Upper lobe of right lung (tissue), 1 donor: Measurements from ENCODE around the gene DHRS2. TPM values are rescaled to one million over a fixed set of nuclear protein-coding genes. Genes with fewer than 3 reads are reported as not detected.

Source experiments
- ATAC-seq: fragments of 200-7000 bp; cut with Tn5 transposase; one replicate; pipeline ENCODE4 v1.9.1; 2020; ENCODE audit warnings: mild to moderate bottlenecking, moderate library complexity
- DNase-seq: peaks from one replicate; pipeline ENCODE4 v3.0.0-alpha.2; 2020
- H3K27ac ChIP-seq: fragments of 200-600 bp; one replicate; pipeline ENCODE4 v1.8.0; 2022
- H3K27me3 ChIP-seq: fragments of 200-600 bp; one replicate; pipeline ENCODE4 v1.8.0; 2022; ENCODE audit warnings: mild to moderate bottlenecking
- H3K36me3 ChIP-seq: fragments of 200-600 bp; one replicate; pipeline ENCODE4 v1.8.0; 2022
- H3K4me1 ChIP-seq: fragments of 200-600 bp; one replicate; pipeline ENCODE4 v1.8.0; 2022
- H3K4me3 ChIP-seq: fragments of 200-600 bp; one replicate; pipeline ENCODE4 v1.8.0; 2022; ENCODE audit warnings: mild to moderate bottlenecking
- H3K9me3 ChIP-seq: fragments of 200-600 bp; one replicate; pipeline ENCODE4 v1.8.0; 2022
- intact Hi-C: fragments of 100-400 bp; cut with DNase I; formaldehyde crosslinking; loops from one replicate; pipeline ENCODE4 v1.11.0; 2022
- total RNA-seq: library from RNA; stranded (reverse); fragmentation: NEBNext Ultra II Directional; extraction: Animal tissue kit (Norgen Biotek cat#: 25700); gene quantifications from one replicate; pipeline ENCODE4 v1.2.1, GENCODE V29; 2021
- TF ChIP-seq, protein P1 (sequence below): fragments of 200-600 bp; IDR thresholded peaks from one replicate; pipeline ENCODE4 v1.8.0; 2022; ENCODE audit warnings: antibody characterized with exemption
- donor health status: DM: no; HTN: yes; CAD: no; lungs with severe emphysema.

DHRS2 gene
- total RNA-seq, 1 donor from 2014 or later = 0.61 TPM

DNA sequence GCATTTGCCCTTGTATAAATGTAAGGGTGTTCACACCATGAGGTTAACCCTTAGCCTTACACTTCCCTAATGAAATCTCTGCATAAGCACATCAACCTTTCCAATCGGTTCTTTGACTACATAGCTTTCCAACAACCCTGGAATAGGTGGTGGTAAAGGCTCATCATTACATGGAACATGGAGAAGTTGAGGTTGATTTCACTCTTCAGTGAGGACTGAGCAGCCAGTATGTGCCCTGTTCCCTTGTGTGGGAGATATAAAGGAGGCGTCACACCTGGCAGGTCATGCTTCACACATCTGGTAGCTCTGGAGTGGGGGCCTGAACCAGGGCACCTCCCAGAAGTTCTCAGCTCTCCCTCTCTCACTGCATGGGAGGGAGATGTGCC, 35.8 kb upstream of the DHRS2 start:
- Histone ChIP-seq H3K9me3 (no peaks in the 10 kb centered on the region), H3K4me1 (no peaks in the 10 kb centered on the region), H3K4me3 (no peak overlapping the region), H3K27ac (no peak overlapping the region), H3K27me3 (no peaks in the 10 kb centered on the region), H3K36me3 (no peaks in the 10 kb centered on the region)
- ATAC-seq (no peak), DNase-seq (no peak)
- TF ChIP-seq, protein P1, sequence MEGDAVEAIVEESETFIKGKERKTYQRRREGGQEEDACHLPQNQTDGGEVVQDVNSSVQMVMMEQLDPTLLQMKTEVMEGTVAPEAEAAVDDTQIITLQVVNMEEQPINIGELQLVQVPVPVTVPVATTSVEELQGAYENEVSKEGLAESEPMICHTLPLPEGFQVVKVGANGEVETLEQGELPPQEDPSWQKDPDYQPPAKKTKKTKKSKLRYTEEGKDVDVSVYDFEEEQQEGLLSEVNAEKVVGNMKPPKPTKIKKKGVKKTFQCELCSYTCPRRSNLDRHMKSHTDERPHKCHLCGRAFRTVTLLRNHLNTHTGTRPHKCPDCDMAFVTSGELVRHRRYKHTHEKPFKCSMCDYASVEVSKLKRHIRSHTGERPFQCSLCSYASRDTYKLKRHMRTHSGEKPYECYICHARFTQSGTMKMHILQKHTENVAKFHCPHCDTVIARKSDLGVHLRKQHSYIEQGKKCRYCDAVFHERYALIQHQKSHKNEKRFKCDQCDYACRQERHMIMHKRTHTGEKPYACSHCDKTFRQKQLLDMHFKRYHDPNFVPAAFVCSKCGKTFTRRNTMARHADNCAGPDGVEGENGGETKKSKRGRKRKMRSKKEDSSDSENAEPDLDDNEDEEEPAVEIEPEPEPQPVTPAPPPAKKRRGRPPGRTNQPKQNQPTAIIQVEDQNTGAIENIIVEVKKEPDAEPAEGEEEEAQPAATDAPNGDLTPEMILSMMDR = no peak
- intact Hi-C loops = no loop called here

- TF ChIP-seq, protein P1 = no peak
- intact Hi-C loops = no loop called here
- DNase-seq (no peak), ATAC-seq (no peak)
- no peaks in the 10 kb centered on the region for H3K4me1 ChIP-seq
- H3K9me3 ChIP-seq = no peaks in the 10 kb centered on the region
- H3K4me3 ChIP-seq = no peak overlapping the region
- no peaks in the 10 kb centered on the region for H3K27me3 ChIP-seq
- H3K36me3 ChIP-seq = no peaks in the 10 kb centered on the region
- H3K27ac ChIP-seq = no peak overlapping the region
Measured at GRCh38 chr14:23600806-23601205, 35.4 kb upstream of the DHRS2 start.

DNA sequence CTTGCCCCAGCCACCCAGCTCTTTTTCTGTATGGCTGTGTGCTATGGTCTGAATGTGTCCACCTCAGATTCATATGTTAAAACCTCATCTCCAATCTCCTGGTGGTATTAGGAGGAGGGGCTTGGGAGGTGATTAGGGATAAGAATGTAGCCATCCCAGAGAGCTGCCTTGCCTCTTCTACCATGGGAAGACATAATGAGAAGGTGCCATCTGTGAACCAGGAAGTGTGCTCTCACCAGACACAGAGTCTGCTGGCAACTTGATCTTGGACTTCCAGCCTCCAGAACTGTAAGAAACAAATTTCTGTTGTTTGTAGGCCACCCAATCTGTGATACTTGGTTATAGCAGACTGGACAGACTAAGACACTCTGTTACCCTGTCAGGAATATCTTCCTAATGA, 34.7 kb upstream of the DHRS2 start:
- Histone ChIP-seq H3K36me3 (no peaks in the 10 kb centered on the region), H3K9me3 (no peaks in the 10 kb centered on the region), H3K27me3 (no peaks in the 10 kb centered on the region), H3K4me1 (no peaks in the 10 kb centered on the region), H3K4me3 (no peak overlapping the region), H3K27ac (no peak overlapping the region)
- TF ChIP-seq, protein P1 = no peak
- ATAC-seq (no peak), DNase-seq (no peak)
- intact Hi-C loops = no loop called here

GRCh38 chr14:23601845-23602180, 34.4 kb upstream of the DHRS2 start:
- H3K4me3 ChIP-seq = no peak overlapping the region
- H3K27ac ChIP-seq = no peak overlapping the region
- intact Hi-C loops = no loop called here
- H3K9me3 ChIP-seq = no peaks in the 10 kb centered on the region
- ATAC-seq (no peak), DNase-seq (no peak)
- H3K4me1 ChIP-seq = no peaks in the 10 kb centered on the region
- H3K36me3 ChIP-seq = no peaks in the 10 kb centered on the region
- TF ChIP-seq, protein P1 = no peak
- H3K27me3 ChIP-seq = no peaks in the 10 kb centered on the region

DNA sequence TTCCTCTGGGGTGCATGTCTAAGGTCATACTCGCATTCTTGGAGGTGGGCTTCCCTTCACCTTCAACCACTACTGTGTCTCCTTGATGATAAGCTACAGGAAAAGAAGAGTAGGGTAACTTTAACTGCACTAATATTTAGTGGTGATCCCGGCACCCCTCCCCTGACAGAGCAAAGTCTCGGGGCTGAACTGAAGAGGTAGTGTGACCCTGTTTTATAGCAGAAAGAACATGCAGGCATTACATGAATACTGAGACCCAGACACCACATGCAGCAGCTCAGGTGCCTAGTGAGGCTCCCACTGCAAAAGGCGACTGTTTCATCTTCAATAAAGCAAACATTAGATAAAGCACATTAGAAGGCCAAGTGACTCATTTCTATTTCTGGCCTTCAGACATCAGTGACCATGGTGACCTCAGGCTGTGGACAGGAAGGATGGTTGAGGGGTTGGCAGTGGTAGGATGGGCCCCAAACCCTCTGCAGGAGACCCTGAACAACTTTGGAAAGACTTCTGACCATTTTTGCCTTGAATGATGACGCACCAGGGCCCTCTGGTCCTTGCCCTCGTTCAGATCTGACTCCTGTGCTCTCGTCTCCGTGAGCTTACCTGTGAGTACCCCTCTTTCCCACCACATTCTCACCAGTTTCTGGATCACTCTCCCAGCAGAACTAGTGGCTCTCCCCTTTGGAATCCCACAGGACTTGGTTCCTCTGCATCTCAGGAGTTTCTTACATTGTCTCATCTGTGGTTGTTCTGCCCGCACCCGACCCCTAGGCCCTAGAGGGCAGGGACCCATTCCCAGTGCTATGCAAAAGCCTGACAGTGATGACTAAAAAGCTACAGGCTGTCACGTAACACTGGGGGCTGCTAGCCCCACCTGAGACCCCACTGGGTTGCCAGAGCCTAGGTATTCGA, 33.7 kb upstream of the DHRS2 start:
- H3K4me3 ChIP-seq = no peak overlapping the region
- no peaks in the 10 kb centered on the region for H3K36me3 ChIP-seq
- intact Hi-C loops = no loop called here
- no peak overlapping the region for H3K27ac ChIP-seq
- TF ChIP-seq, protein P1 = no peak
- no peaks in the 10 kb centered on the region for H3K27me3 ChIP-seq
- H3K9me3 ChIP-seq = no peaks in the 10 kb centered on the region
- ATAC-seq = no peak
- no peak for DNase-seq
- no peaks in the 10 kb centered on the region for H3K4me1 ChIP-seq
